Large intestine (tissue), 3 donors: ENCODE results near the gene LUC7L3. TPM values are rescaled to one million over a fixed set of nuclear protein-coding genes. Genes with fewer than 3 reads are reported as not detected.

Source experiments
- DNase-seq, 2 donors: peaks; one replicate each; pipeline versions ENCODE4 v3.0.0 to v3.0.0-alpha.2; 2013
- H3K27ac ChIP-seq: one replicate; pipeline ENCODE4 v1.5.1; 2013; ENCODE audit warnings: low read length
- H3K27me3 ChIP-seq: 2 replicates; pipeline ENCODE4 v1.6.1; 2013; ENCODE audit warnings: low read length; ENCODE audit not compliant: control insufficient read depth, insufficient read depth
- H3K36me3 ChIP-seq: 2 replicates; pipeline ENCODE4 v1.6.1; 2013; ENCODE audit warnings: low read length; ENCODE audit not compliant: control insufficient read depth, insufficient read depth
- H3K4me1 ChIP-seq: one replicate; pipeline ENCODE4 v1.6.1; 2013; ENCODE audit warnings: low read length; ENCODE audit not compliant: control insufficient read depth, insufficient read depth
- H3K4me3 ChIP-seq: one replicate; pipeline ENCODE4 v1.5.1; 2013; ENCODE audit warnings: low read length
- H3K9me3 ChIP-seq: one replicate; pipeline ENCODE4 v1.6.1; 2013; ENCODE audit warnings: mild to moderate bottlenecking, low read depth, low read length, moderate library complexity; ENCODE audit not compliant: control insufficient read depth
- WGBS: methylation state at CpG from one replicate; pipeline ENCODE4 v1.1.5; 2013; ENCODE audit warnings: low lambda C conversion rate; ENCODE audit not compliant: insufficient coverage; 5-methylcytosine and 5-hydroxymethylcytosine counted together
- polyA plus RNA-seq: library from polyadenylated mRNA; unstranded; fragments of 120-200 nt; gene quantifications from one replicate; pipeline ENCODE4 v1.2.1, GENCODE V29; 2013

LUC7L3 gene
- polyA plus RNA-seq, 1 donor, result 273 TPM

DNA sequence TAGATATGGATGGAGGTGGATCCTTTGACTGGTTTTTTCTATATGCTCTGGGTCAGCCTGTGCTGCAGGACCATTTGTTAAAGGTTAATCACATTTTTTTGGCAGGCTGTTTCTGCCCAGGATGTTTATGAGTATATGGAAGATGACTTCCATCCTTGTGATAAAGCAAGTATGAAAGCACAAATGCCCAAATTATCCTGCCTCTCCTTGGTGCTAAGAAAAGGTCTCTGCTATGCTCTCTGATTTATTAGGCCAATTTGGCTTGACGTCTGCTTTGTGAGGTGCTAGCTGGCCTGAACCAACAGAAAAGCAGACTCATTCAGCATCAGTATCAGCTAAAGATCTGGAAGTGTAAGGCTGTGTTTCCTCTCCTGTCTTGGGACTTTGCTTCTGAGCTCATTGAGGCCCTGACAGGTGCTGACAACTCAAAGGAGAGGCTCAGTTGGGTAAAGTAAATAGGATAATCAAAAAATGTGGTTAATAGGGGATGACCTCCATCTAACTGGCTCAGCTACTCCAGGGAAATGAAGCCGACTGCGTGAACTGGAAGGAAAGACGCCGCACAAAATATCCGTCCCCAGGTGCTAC is 26.9 kb upstream of the LUC7L3 start:
- Histone ChIP-seq H3K4me1 (peaks cover 74% of the 10 kb centered on the region), H3K4me3 (no peak overlapping the region), H3K9me3 (no peaks in the 10 kb centered on the region), H3K27me3 (no peaks in the 10 kb centered on the region), H3K36me3 (peaks cover 23% of the 10 kb centered on the region), H3K27ac (peak overlapping the region; percentile 92)
- WGBS, result no CpG with 5 or more reads among the region's 6 CpGs
- peak; percentile 72 to 89 for DNase-seq

DNA sequence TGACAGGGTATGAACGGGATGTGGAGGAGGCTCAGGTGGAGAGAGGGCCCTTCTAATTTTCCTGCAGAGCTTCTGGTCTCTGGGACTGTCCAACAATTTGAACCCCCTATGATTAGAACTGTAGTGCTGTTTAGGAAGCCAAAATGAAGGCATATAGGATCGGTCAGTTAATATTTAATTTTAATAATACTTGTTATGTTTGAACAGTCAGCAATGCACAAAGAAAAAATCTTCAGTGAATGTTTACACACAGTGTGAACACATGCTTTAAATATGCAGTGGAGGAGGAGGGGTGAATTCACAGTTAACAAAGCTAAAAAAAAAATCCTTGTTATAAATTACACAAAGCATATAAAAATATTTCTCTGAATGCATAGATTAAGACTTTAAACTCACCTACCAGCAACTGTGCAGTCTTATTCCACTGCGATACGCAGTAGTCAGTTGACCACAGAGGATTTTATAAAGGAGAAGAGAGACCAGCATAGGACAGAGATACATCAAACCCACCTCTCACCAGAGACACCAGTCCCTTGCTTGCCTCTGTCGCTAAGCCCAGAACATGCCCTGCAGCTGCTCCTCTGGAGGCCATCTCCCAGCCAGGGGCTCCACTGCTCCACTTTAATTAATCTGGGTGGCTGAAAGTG is 26.2 kb upstream of the LUC7L3 start:
- no peak overlapping the region for H3K4me3 ChIP-seq
- H3K9me3 ChIP-seq, result no peaks in the 10 kb centered on the region
- H3K27me3 ChIP-seq, result no peaks in the 10 kb centered on the region
- H3K36me3 ChIP-seq, result peaks cover 29% of the 10 kb centered on the region
- no CpG with 5 or more reads among the region's 5 CpGs for WGBS
- H3K27ac ChIP-seq, result peak overlapping the region; percentile 92
- H3K4me1 ChIP-seq, result peaks cover 70% of the 10 kb centered on the region
- peak; percentile 54 to 81 for DNase-seq

DNA sequence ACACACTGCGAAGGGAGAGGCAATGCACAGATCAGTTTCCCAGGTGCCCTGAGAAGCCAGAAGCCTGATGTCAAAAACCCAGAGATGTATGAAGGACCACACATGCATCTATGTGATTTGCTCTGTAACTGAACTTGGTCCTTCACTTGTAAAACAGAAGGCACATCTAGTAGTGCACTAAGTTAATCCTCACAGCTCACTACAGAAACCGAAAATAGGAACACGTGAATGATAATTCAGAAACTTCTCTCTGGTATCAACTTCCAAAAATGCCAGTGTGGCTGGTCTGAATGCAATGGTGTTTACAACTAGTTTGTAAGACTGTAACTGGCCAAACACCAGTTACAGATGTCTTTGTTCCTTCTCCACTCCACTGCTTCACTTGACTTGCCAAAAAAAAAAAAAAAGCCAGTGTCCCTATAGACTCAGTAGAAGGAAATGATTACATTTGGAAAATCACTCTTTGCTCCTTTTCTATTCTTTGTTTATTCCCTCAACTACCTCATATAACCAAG is 23.0 kb upstream of the LUC7L3 start:
- WGBS, result 100% methylated on average over 1 of the region's 3 CpGs
- H3K36me3 ChIP-seq, result peaks cover 45% of the 10 kb centered on the region
- no peak for DNase-seq
- no peak overlapping the region for H3K4me3 ChIP-seq
- H3K9me3 ChIP-seq, result no peaks in the 10 kb centered on the region
- no peak overlapping the region for H3K27ac ChIP-seq
- H3K4me1 ChIP-seq, result peaks cover 38% of the 10 kb centered on the region
- no peaks in the 10 kb centered on the region for H3K27me3 ChIP-seq

DNA sequence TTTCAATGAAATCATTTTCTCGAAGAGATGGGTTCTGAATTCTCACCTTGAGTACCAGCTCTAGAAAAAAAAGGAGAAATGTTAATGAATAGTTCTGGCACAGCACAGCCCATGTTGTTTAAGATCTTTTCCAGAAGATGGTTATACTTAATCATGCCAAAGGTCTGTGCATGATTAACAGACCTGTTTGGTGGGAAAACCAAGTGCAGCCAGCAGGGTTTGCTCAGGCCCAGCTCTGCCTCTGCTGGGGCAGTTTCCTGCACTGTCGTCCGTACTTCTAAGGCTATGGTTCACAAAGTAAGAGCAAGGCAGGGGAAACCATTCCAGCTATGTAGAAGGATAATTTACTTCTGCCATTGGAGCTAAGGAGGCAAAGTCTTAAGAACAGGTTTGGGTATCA is 22.3 kb upstream of the LUC7L3 start:
- Histone ChIP-seq H3K27ac (no peak overlapping the region), H3K4me3 (no peak overlapping the region), H3K36me3 (peaks cover 45% of the 10 kb centered on the region), H3K4me1 (peaks cover 32% of the 10 kb centered on the region), H3K27me3 (no peaks in the 10 kb centered on the region), H3K9me3 (no peaks in the 10 kb centered on the region)
- 100% methylated on average over 1 of the region's 3 CpGs for WGBS
- DNase-seq, result no peak

DNA sequence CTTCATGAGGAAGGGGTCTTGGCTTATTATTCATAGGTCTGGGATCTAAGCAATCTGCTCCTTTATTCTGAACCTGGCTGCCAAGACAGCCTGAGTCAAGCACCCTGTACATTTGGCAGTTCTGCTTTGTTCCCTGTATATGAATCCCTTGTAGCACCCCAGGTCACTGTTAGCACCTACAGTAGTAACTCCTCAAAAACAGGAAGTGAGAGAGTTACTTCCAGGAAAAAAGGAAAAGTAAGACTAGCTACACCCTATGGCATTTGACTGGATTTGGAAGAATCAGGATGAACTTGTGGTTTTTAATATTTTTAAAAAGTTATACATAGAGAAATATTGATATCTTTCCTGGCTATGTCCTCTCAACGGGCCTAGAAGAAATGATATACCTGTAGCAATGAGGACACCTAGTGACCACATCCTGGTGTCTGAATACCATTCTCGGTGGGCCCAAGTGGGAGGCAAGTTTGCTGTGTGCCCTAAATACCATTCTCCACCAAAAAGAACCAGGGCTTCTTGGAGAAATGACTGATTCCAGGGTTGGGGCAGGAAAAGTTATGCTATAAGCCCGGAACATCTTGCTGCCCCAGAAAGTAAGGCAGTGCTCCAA is 21.6 kb upstream of the LUC7L3 start:
- H3K27me3 ChIP-seq, result no peaks in the 10 kb centered on the region
- no peak for DNase-seq
- no peak overlapping the region for H3K27ac ChIP-seq
- no peak overlapping the region for H3K4me3 ChIP-seq
- no CpG with 5 or more reads among the region's 3 CpGs for WGBS
- H3K9me3 ChIP-seq, result no peaks in the 10 kb centered on the region
- peaks cover 25% of the 10 kb centered on the region for H3K4me1 ChIP-seq
- peaks cover 45% of the 10 kb centered on the region for H3K36me3 ChIP-seq

DNA sequence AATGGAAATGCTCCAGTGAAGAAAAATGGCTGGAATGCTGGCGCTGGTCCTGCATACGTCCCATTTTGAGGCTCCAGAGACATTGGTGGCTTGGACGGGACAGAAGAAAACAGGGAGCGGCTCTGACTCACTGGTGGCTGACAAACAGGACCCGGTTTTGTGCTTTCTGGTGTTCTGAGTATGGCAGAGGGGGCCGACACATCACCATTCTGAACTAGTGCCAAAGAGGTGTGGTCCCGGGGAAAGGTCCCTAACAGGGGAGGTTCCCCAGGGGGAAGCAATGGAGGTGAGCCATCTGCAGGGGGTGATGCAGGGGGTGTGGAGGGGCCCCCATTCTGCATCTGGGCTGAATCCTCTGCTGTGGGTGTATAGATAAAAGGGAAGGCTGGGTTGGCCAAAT is 20.0 kb upstream of the LUC7L3 start:
- peaks cover 12% of the 10 kb centered on the region for H3K4me1 ChIP-seq
- no peaks in the 10 kb centered on the region for H3K9me3 ChIP-seq
- H3K27me3 ChIP-seq, result no peaks in the 10 kb centered on the region
- peaks cover 51% of the 10 kb centered on the region for H3K36me3 ChIP-seq
- no peak overlapping the region for H3K4me3 ChIP-seq
- no peak overlapping the region for H3K27ac ChIP-seq
- DNase-seq, result no peak
- no CpG with 5 or more reads among the region's 7 CpGs for WGBS

- no peak overlapping the region for H3K27ac ChIP-seq
- H3K27me3 ChIP-seq, result no peaks in the 10 kb centered on the region
- H3K36me3 ChIP-seq, result peaks cover 25% of the 10 kb centered on the region
- 86% methylated on average over 3 of the region's 3 CpGs for WGBS
- H3K4me3 ChIP-seq, result no peak overlapping the region
- no peak for DNase-seq
- H3K4me1 ChIP-seq, result no peaks in the 10 kb centered on the region
- H3K9me3 ChIP-seq, result no peaks in the 10 kb centered on the region
Measured at GRCh38 chr17:50703162-50703561, 16.2 kb upstream of the LUC7L3 start.

DNA sequence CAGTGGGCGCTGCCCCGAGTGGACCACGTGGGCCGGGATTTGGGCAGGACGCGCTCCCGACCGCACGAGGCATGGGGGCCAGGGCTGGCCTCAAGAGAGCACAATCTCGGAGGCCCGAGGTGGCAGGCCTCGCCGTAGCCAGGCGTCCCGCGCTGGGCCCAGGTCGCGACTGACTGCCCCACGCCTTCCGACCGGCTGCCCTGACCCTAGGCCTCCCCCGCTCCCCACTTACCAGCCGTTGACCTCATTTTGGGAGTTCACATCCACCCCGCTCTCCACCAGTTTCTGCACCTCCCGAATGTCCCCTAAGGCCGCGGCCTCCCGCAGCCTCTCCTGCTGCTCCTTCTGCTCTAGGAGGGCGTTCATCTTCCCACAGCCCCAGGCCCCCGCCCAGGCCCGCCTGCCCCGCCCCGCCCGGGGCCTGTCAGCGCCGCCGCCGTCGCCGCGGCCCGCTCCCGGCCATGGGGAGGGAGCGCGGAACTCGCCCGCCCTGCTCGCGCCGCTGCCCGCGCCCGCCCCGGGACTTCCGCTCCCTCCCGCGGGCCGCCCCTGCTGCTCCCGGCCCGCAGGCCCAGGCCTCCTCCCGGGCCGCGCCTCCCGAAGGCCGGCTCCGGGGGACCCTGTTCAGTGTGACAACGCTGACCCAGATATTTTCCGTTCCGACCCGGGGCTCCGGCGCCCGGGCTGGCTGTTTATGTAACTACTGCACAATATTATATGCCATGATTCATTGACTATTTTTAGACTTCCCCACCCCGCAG is 11.9 kb upstream of the LUC7L3 start, which contains the start of gene ANKRD40:
TSS of gene ANKRD40 (minus strand) at position 626 of the 761 bp plus-strand sequence. CDS start at position 366, 260 bp downstream.
- peak within 1 kb of the TSS; percentile 67 for H3K4me3 ChIP-seq
- DNase-seq, result peak; percentile 86 to 95
- peaks cover 10% of the 10 kb centered on the region for H3K36me3 ChIP-seq
- H3K27ac ChIP-seq, result peak within 1 kb of the TSS; percentile 83
- no CpG with 5 or more reads among the region's 74 CpGs for WGBS
- H3K9me3 ChIP-seq, result no peaks in the 10 kb centered on the region
- H3K4me1 ChIP-seq, result peaks cover 13% of the 10 kb centered on the region
- H3K27me3 ChIP-seq, result no peaks in the 10 kb centered on the region

GRCh38 chr17:50708050-50709000 is 11.1 kb upstream of the LUC7L3 start:
- Histone ChIP-seq H3K36me3 (peaks cover 9% of the 10 kb centered on the region), H3K27ac (peak overlapping the region; percentile 82), H3K4me1 (peaks cover 13% of the 10 kb centered on the region), H3K27me3 (no peaks in the 10 kb centered on the region), H3K4me3 (peak overlapping the region; percentile 38), H3K9me3 (no peaks in the 10 kb centered on the region)
- 13% methylated on average over 3 of the region's 6 CpGs for WGBS
- DNase-seq, result peak in 1 of 2 donors; percentile 53
